Upper lobe of left lung (tissue), 6 donors: ENCODE data around the gene SDK1. TPM values are rescaled to one million over a fixed set of nuclear protein-coding genes. Genes with fewer than 3 reads are reported as not detected.

ENCODE experiments used
- ATAC-seq, 2 donors: fragments of 200-7000 bp; cut with Tn5 transposase; one replicate each; pipeline ENCODE4 v1.9.1; 2022; ENCODE audit warnings: mild to moderate bottlenecking in 2 of 2, moderate library complexity in 2 of 2; ENCODE audit not compliant: low FRiP score in 2 of 2
- DNase-seq, 2 donors: peaks; one replicate each; pipeline ENCODE4 v3.0.0-alpha.2; 2019 to 2020
- H3K27ac ChIP-seq, 4 donors: fragments of 200-600 bp; sonication (generic); one replicate each; pipeline ENCODE4 v1.5.1; 2016 to 2019
- H3K27me3 ChIP-seq, 4 donors: fragments of 200-600 bp; sonication (generic); one replicate each; pipeline ENCODE4 v1.5.1; 2017 to 2019
- H3K36me3 ChIP-seq, 4 donors: fragments of 200-600 bp; sonication (generic); one replicate each; pipeline ENCODE4 v1.5.1; 2016 to 2019
- H3K4me1 ChIP-seq, 4 donors: fragments of 200-600 bp; sonication (generic); one replicate each; pipeline ENCODE4 v1.5.1; 2018 to 2019
- H3K4me3 ChIP-seq, 4 donors: fragments of 200-600 bp; sonication (generic); one replicate each; pipeline ENCODE4 v1.5.1; 2017 to 2019; ENCODE audit warnings: mild to moderate bottlenecking in 2 of 4, moderate library complexity in 1 of 4
- H3K9me3 ChIP-seq, 4 donors: fragments of 200-600 bp; sonication (generic); one replicate each; pipeline ENCODE4 v1.5.1; 2018 to 2019
- CTCF ChIP-seq, 6 experiments: fragments of 450-650 bp in 4 of 6; fragments of 200-600 bp in 2 of 6; sonication (generic) in 2 of 6; IDR thresholded peaks; one replicate each; pipeline ENCODE4 v1.5.1; 2016 to 2019; ENCODE audit warnings: antibody characterized with exemption in 6 of 6
- EP300 ChIP-seq, 4 donors: sonication (generic); formaldehyde crosslinking; IDR thresholded peaks; one replicate each; pipeline ENCODE4 v1.5.1; 2017; ENCODE audit warnings: antibody characterized with exemption in 4 of 4, control low read depth in 2 of 4
- POLR2A ChIP-seq, 4 donors: fragments of 450-650 bp; IDR thresholded peaks; one replicate each; pipeline ENCODE4 v1.5.1; 2016 to 2017; ENCODE audit warnings: antibody characterized with exemption in 4 of 4, mild to moderate bottlenecking in 2 of 4
- POLR2AphosphoS5 ChIP-seq, 2 donors: sonication (generic); formaldehyde crosslinking; IDR thresholded peaks; one replicate each; pipeline ENCODE4 v1.5.1; 2017; ENCODE audit warnings: antibody characterized with exemption in 2 of 2
- WGBS, 2 donors: methylation state at CpG; one replicate each; pipeline ENCODE4 v1.1.5; 2017 to 2018; 5-methylcytosine and 5-hydroxymethylcytosine counted together
- total RNA-seq, 6 donors: library from RNA; depleted of rRNA in 4 of 6; stranded (reverse); fragments of >200 nt in 4 of 6; gene quantifications; one replicate each; pipeline versions ENCODE4 v1.1.0 to v1.2.1, GENCODE V29; 2016 to 2021
- donor health status: DM: no; HTN: no; CAD: no; lungs with moderate emphysema.
- donor health status: DM: no; HTN: yes; CAD: no; lungs with severe emphysema.

The SDK1 gene
- total RNA-seq, 6 donors from 2014 or later: 9.3 to 90.1 (median 11.8) TPM

GRCh38 chr7:3682028-3682710, 381.1 kb downstream of the SDK1 start:
- Histone ChIP-seq H3K36me3 (no peaks in the 10 kb centered on the region), H3K9me3 (no peaks in the 10 kb centered on the region), H3K4me3 (no peak overlapping the region), H3K27ac (no peak overlapping the region), H3K27me3 (no peaks in the 10 kb centered on the region), H3K4me1 (no peaks in the 10 kb centered on the region)
- WGBS, 2 donors: 42 to 58% methylated on average over 10 of the region's 10 CpGs
- no peak for DNase-seq
- no peak for TF ChIP-seq CTCF (IDR thresholded peaks at IDR 0.05)
- TF ChIP-seq EP300 (IDR thresholded peaks at IDR 0.05): no peak
- no peak for TF ChIP-seq POLR2AphosphoS5 (IDR thresholded peaks at IDR 0.05)
- TF ChIP-seq POLR2A (IDR thresholded peaks at IDR 0.05): no peak
- ATAC-seq: no peak

GRCh38 chr7:3683546-3684539, 382.8 kb downstream of the SDK1 start:
- Histone ChIP-seq H3K27ac (no peak overlapping the region), H3K9me3 (no peaks in the 10 kb centered on the region), H3K36me3 (no peaks in the 10 kb centered on the region), H3K4me1 (no peaks in the 10 kb centered on the region), H3K27me3 (no peaks in the 10 kb centered on the region), H3K4me3 (no peak overlapping the region)
- no peak for ATAC-seq
- TF ChIP-seq POLR2AphosphoS5 (IDR thresholded peaks at IDR 0.05) (no peak), EP300 (IDR thresholded peaks at IDR 0.05) (no peak), CTCF (IDR thresholded peaks at IDR 0.05) (no peak), POLR2A (IDR thresholded peaks at IDR 0.05) (no peak)
- no peak for DNase-seq
- WGBS, 2 donors: 73 to 81% methylated on average over 11 of the region's 12 CpGs

- no peak overlapping the region for H3K27ac ChIP-seq
- ATAC-seq (no peak), DNase-seq (no peak)
- H3K4me3 ChIP-seq: no peak overlapping the region
- TF ChIP-seq POLR2A (IDR thresholded peaks at IDR 0.05) (no peak), EP300 (IDR thresholded peaks at IDR 0.05) (no peak), POLR2AphosphoS5 (IDR thresholded peaks at IDR 0.05) (no peak), CTCF (IDR thresholded peaks at IDR 0.05) (no peak)
- H3K36me3 ChIP-seq: no peaks in the 10 kb centered on the region
- no peaks in the 10 kb centered on the region for H3K27me3 ChIP-seq
- WGBS, 2 donors: 46 to 50% methylated on average over 2 of the region's 2 CpGs
- H3K9me3 ChIP-seq: no peaks in the 10 kb centered on the region
- H3K4me1 ChIP-seq: no peaks in the 10 kb centered on the region
Observed at GRCh38 chr7:3688071-3688470, 387.0 kb downstream of the SDK1 start.

GRCh38 chr7:3688842-3689241, 387.8 kb downstream of the SDK1 start:
- no peaks in the 10 kb centered on the region for H3K4me1 ChIP-seq
- no peak overlapping the region for H3K27ac ChIP-seq
- H3K9me3 ChIP-seq: no peaks in the 10 kb centered on the region
- H3K4me3 ChIP-seq: no peak overlapping the region
- no peaks in the 10 kb centered on the region for H3K27me3 ChIP-seq
- ATAC-seq: no peak
- no peaks in the 10 kb centered on the region for H3K36me3 ChIP-seq
- 81 to 86% methylated on average over 3 of the region's 3 CpGs for WGBS, 2 donors
- TF ChIP-seq POLR2AphosphoS5 (IDR thresholded peaks at IDR 0.05) (no peak), CTCF (IDR thresholded peaks at IDR 0.05) (no peak), EP300 (IDR thresholded peaks at IDR 0.05) (no peak), POLR2A (IDR thresholded peaks at IDR 0.05) (no peak)
- DNase-seq: no peak
